ENCODE measurements around the gene ACSM6.

Gene ACSM6

GRCh38 chr10:95177429-95177828 lies 16.6 kb upstream of the ACSM6 start:
- no peak overlapping the region for H3K4me2 ChIP-seq (ENCODE audit: low read length)
- no peak overlapping the region for H3K27ac ChIP-seq (ENCODE audit: low read depth, low read length)
- no peaks in the 10 kb centered on the region for H3K9me2 ChIP-seq (replicated peaks; ENCODE audit: control insufficient read depth, low read length)
- H3K4me1 ChIP-seq (ENCODE audit: control insufficient read depth, low read length) = no peaks in the 10 kb centered on the region
- no peaks in the 10 kb centered on the region for H3K9me3 ChIP-seq (ENCODE audit: control insufficient read depth, insufficient read depth, low read length)
- no peaks in the 10 kb centered on the region for H3K36me3 ChIP-seq (ENCODE audit: control insufficient read depth, low read length)
- no peaks in the 10 kb centered on the region for H3K79me2 ChIP-seq (ENCODE audit: control insufficient read depth, low read length)
- H3K4me3 ChIP-seq (ENCODE audit: low read length) = no peak overlapping the region
- H4K20me1 ChIP-seq (ENCODE audit: control insufficient read depth, insufficient read depth, low read depth, low read length) = no peaks in the 10 kb centered on the region
- peaks cover 6% of the 10 kb centered on the region for H3F3A ChIP-seq (ENCODE audit: control insufficient read depth, insufficient read depth)
- TF ChIP-seq EZH2phosphoT487 (IDR thresholded peaks at IDR 0.05; ENCODE audit: borderline replicate concordance, low read length) = no peak
- no peak for TF ChIP-seq CTCF (IDR thresholded peaks at IDR 0.05; ENCODE audit: low read depth, low read length, poor library complexity, severe bottlenecking)
- peaks cover 5% of the 10 kb centered on the region; the same call in 1 of the 2 replicates for H3K27me3 ChIP-seq (ENCODE audit: control insufficient read depth, low read length)

GRCh38 chr10:95178266-95178665 lies 15.8 kb upstream of the ACSM6 start:
- Histone ChIP-seq H3K4me1 (ENCODE audit: control insufficient read depth, low read length) (peaks cover 4% of the 10 kb centered on the region), H3K79me2 (ENCODE audit: control insufficient read depth, low read length) (no peaks in the 10 kb centered on the region), H3K9me2 (replicated peaks; ENCODE audit: control insufficient read depth, low read length) (no peaks in the 10 kb centered on the region), H3K27me3 (ENCODE audit: control insufficient read depth, low read length) (peaks cover 5% of the 10 kb centered on the region; the same call in 1 of the 2 replicates), H3K4me2 (ENCODE audit: low read length) (no peak overlapping the region), H3K9me3 (ENCODE audit: control insufficient read depth, insufficient read depth, low read length) (no peaks in the 10 kb centered on the region), H4K20me1 (ENCODE audit: control insufficient read depth, insufficient read depth, low read depth, low read length) (no peaks in the 10 kb centered on the region), H3K36me3 (ENCODE audit: control insufficient read depth, low read length) (no peaks in the 10 kb centered on the region), H3K27ac (ENCODE audit: low read depth, low read length) (no peak overlapping the region), H3K4me3 (ENCODE audit: low read length) (no peak overlapping the region), H3F3A (ENCODE audit: control insufficient read depth, insufficient read depth) (peaks cover 9% of the 10 kb centered on the region)
- TF ChIP-seq EZH2phosphoT487 (IDR thresholded peaks at IDR 0.05; ENCODE audit: borderline replicate concordance, low read length) (no peak), CTCF (IDR thresholded peaks at IDR 0.05; ENCODE audit: low read depth, low read length, poor library complexity, severe bottlenecking) (no peak)

- Histone ChIP-seq H3K27ac (ENCODE audit: low read depth, low read length) (no peak overlapping the region), H3K4me1 (ENCODE audit: control insufficient read depth, low read length) (peaks cover 4% of the 10 kb centered on the region), H3K79me2 (ENCODE audit: control insufficient read depth, low read length) (no peaks in the 10 kb centered on the region), H3K4me3 (ENCODE audit: low read length) (no peak overlapping the region), H3K9me3 (ENCODE audit: control insufficient read depth, insufficient read depth, low read length) (no peaks in the 10 kb centered on the region), H3F3A (ENCODE audit: control insufficient read depth, insufficient read depth) (peaks cover 9% of the 10 kb centered on the region), H3K36me3 (ENCODE audit: control insufficient read depth, low read length) (no peaks in the 10 kb centered on the region), H3K9me2 (replicated peaks; ENCODE audit: control insufficient read depth, low read length) (no peaks in the 10 kb centered on the region), H4K20me1 (ENCODE audit: control insufficient read depth, insufficient read depth, low read depth, low read length) (no peaks in the 10 kb centered on the region), H3K4me2 (ENCODE audit: low read length) (no peak overlapping the region), H3K27me3 (ENCODE audit: control insufficient read depth, low read length) (peaks cover 5% of the 10 kb centered on the region; the same call in 1 of the 2 replicates)
- TF ChIP-seq CTCF (IDR thresholded peaks at IDR 0.05; ENCODE audit: low read depth, low read length, poor library complexity, severe bottlenecking) (no peak), EZH2phosphoT487 (IDR thresholded peaks at IDR 0.05; ENCODE audit: borderline replicate concordance, low read length) (no peak)
Measured at GRCh38 chr10:95178797-95179196, 15.2 kb upstream of the ACSM6 start.

All from DOHH2 (cell line).